Body of pancreas (tissue), 4 donors: ENCODE results near the gene ANXA6.

Experiments used
- CTCF ChIP-seq, 7 experiments: fragments of 450-650 bp in 4 of 7; fragments of 200-600 bp in 3 of 7; sonication (generic) in 3 of 7; IDR thresholded peaks; one replicate each; pipeline ENCODE4 v1.5.1; 2016 to 2019; ENCODE audit warnings: antibody characterized with exemption in 7 of 7
- POLR2A ChIP-seq, 3 donors: fragments of 450-650 bp; IDR thresholded peaks; one replicate each; pipeline ENCODE4 v1.6.1; 2016; ENCODE audit warnings: antibody characterized with exemption in 3 of 3, mild to moderate bottlenecking in 2 of 3

DNA sequence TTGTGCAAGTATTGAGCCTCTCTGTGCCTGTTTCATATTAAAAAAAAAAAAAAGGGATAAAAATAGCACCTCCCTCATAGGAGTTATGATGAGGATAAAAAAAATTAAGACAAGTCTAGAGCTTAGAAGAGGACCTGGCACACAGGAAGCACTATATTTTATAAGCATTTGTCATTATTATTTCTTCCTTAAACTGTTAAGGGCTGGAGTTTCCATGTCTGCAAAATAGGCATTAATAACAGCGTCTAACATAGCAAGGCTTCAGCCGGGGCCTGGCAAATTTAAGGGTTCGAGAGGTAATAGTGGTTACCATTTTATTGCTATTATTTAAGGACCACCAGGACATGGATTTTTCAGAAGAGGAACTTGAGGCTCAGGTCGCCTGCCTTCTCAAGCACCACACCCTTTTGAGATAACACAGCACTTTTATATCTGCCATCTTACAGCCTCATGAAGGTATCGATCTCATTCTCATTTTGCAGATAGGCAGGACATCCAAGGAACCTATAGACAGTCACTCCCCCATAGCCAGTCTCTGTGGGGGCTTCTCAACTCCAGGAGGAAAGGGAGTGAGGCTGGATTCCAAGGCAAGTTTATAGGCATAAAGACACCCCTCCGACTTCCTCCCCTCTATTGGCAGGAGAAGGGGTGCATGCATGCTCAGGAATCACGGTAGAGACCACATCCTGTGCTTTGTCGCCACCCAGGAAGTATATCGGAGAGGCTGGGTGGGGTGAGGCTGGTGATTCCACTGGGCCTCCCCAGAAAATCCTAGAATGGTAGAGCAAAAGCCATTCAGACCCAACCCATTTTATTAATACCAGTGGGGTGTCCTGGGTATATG lies 2.4 kb downstream of the ANXA6 start:
- no peak for TF ChIP-seq CTCF (IDR thresholded peaks at IDR 0.05)
- no peak for TF ChIP-seq POLR2A (IDR thresholded peaks at IDR 0.05)
